HG03159 (cell line): ENCODE measurements around the gene AKR7A2.

Source experiments
- ATAC-seq: cut with Tn5 transposase; IDR thresholded peaks from one replicate; pipeline ENCODE4 v1.9.1; 2021; ENCODE audit warnings: mild to moderate bottlenecking, moderate library complexity; ENCODE audit not compliant: unreplicated experiment

The AKR7A2 gene

GRCh38 chr1:19325958-19326747, 14.2 kb upstream of the AKR7A2 start:
- no peak for ATAC-seq

DNA sequence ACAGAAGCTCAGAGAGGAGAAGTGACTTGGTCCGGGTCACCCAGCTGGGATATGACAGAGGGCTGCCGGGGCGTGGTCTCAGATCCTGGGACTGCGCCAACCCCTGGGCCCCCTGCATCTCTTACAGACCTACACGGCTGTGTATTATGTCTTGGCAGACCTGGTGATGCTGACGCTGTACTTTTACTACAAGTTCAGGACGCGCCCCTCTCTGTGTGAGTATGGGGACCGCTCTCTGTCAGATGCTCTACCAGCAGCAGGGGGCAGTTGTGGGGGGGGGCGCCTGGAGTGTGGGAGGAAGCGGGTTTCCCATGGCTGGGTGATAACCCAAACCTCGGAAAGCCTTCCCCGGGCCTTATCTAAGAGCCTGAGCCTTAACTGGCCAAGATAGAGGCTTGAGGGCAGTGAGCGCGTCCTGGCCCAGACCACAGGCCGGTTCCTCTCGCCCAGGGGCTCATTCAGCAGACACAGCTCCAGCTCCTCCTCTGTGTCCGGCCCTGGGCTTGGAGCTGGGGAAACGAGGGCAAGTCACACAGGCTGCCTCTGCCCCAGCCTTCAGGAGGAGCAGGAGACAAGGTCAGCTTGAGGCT, 13.5 kb upstream of the AKR7A2 start:
- ATAC-seq, result no peak

DNA sequence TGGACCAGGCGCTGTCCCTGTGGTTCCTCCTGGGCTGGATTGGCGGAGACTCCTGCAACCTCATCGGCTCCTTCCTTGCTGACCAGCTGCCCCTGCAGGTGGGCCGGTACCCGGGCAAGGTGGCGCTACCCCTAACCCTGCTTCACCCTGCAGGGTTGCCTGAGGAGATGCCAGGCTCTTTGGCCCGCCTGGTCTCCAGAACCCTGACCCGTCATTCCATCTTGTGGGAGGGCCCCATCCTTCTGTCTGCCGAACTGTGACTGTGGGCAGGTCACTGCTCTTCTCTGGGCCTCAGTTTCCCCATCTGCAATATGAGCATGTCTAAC, 12.7 kb upstream of the AKR7A2 start:
- no peak for ATAC-seq

- no peak for ATAC-seq
These were observed 12.2 kb upstream of the AKR7A2 start for GRCh38 chr1:19323987-19324664.

- no peak for ATAC-seq
These were observed 10.5 kb upstream of the AKR7A2 start for GRCh38 chr1:19322481-19322880.

DNA sequence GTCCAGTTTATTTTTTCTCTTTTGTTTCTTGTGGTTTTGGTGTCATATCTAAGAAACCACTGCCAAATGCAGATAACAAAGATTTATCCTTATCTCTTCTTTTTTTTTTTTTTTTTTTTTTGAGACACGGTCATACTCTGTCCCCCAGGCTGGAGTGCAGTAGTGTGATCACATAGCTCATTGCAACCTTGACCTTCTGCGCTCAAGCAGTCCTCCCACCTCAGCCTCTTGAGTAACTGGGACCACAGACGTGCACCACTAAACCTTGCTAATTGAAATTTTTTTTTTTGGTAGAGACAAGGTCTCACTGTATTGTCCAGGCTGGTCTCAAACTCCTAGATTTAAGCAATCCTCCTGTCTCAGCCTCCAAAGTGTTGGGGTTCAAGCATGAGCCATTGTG, 9.1 kb upstream of the AKR7A2 start:
- ATAC-seq, result no peak

DNA sequence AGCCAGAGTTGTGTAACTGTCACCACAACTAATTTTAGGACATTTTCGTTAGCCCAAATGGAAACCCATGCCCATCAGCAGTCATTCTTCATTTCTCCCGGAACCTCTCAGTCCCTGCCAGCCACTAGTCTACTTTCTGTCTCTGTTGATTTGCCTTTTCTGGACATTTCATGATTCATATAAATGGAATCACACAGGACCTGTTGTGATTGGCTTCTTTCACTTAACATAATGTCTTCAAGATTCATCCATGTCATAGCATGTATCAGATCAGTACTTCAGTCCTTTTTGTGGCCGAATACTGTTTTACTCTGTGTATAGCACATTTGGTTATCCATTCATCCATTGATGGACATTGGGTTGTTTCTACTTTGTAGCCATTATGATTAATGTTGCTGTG, 7.3 kb upstream of the AKR7A2 start:
- ATAC-seq, result no peak

- no peak for ATAC-seq
These were observed 5.4 kb upstream of the AKR7A2 start for GRCh38 chr1:19317126-19317910.

DNA sequence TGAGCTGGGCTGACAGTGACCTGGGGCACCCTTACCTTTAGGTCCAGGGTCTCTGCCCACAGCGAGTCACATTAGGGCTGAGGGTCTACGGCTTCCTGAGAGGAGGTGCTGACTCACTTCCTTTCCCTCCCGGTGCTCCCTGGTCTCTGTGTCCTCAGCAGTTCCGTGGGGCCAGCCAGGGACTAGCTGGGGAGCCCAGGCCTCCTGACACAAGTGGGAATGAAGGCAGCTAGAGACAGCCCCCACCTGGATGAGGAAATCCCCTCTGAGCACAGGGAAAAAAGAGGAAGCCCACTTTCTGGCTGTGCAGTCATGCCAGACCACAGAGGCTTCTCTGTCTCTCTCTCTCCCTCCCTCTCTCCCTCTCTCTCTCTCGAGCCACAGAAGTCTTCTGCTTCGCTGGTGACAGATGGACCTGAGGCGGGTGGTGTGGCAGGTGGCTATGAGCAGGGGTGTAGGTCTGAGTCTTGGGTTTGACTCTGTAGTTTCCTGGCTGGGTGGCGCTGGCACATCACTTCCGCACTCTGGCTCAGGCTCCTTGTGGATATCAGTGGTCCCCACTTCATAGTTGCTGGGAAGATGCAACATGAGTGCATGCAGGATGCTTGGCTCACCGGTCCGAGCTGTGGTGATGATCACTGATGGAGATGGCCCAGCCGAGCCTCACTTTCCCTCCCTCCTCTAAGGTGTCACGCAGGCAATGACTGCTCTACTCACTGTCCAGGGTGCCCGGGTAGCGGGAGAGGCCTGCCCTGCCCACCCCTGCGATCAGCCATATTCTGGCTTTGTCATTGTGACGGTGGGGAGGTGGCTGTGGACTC, 3.6 kb upstream of the AKR7A2 start:
- ATAC-seq, result no peak

- ATAC-seq, result no peak
These were observed 2.3 kb upstream of the AKR7A2 start for GRCh38 chr1:19313961-19314882.

GRCh38 chr1:19313636-19313959, 1.7 kb upstream of the AKR7A2 start:
- ATAC-seq, result no peak

- ATAC-seq, result peak; percentile 12
These were observed 1.1 kb upstream of the AKR7A2 start for GRCh38 chr1:19312782-19313635.

- peak; percentile 5 for ATAC-seq
These were observed 427 bp downstream of the AKR7A2 start for GRCh38 chr1:19311503-19311930.

DNA sequence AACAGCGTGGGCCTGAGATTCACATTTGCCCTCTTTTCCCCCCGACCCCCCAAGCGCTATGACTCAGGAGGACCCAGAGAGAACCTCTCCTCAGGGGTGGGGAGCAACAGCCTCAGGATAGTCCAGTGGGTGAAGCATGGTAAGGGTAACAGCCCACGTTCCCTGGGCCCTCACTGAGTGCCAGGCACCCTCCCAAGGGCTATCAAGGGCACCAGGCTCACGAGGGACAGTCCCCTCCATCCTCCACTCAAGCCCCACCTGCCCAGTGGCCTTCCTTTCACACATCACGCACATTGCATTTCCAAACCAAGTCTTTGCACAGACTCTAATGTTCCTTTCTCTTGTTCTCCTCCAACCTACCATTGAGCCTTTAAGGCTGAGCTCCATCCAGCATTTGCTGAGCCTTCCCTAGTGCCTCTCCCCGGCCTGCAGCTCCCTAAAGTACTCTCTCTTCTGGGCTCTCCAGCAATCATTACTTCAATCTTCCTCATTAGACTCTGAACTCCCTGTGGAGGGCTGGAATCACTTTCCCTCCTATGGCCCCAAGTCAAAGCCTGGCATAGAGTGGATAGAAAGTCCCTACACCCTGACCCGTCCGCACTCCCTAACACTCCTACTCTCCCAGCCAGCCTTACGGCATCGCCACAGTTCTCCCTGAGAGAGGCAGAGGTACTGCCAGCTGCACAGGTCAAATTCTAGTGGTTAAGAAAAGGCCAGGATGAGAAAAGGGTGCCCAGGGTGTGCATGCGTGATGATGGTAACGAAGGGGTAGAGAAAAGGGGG, 1.0 kb downstream of the AKR7A2 start:
- ATAC-seq, result no peak

GRCh38 chr1:19310061-19310460, 1.9 kb downstream of the AKR7A2 start:
- ATAC-seq, result no peak

DNA sequence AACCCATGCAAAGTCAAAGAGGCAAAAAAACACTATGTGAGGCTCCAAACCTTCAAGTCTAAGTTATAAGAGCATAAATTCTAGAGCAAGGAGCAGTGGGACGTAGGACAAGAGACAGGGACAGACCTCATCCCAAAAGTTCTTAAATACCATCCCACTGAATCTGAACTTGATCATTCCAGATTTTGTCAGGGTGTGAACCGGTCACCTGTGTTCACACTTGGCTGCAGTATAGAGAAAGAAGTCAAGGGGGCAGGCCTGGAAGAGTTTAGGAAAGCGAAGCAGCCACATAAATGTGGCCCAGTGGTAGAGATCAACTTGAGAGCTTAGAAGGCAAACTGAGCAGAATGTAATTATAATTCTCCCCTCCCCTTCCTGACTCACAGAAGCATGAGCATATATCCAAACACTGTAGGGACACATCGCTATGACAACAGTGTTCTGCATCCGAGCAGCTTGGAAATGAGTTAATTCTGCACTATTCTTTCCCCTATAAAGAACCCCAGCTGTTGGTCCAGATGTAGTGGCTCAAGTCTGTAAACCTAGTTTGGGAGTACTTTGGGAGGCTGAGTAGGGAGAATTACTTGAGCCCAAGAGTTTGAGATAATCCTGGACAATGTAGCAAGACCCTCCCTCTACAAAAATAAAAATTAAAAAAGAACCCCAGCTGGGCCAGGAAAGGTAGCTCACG, 2.7 kb downstream of the AKR7A2 start:
- no peak for ATAC-seq

DNA sequence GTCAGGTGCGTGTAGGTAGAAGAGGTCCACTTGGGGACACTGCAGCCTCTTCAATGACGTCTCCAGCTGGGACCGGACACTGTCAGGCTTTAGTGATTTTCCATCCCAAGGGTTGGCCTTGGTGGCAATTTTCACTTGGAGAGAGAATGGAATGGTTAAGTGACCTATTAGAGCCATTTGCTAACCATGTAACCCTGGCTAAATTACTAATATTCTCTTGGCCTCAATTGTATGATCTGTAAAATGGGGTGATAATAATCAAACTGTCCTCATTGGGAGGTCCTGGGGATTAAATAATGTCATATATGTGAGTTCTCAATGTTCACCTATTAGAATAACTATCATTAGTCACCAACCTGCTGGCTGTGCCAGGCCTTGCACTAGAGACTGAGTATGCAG, 3.4 kb downstream of the AKR7A2 start:
- ATAC-seq, result no peak
